ENCODE results near the gene MPZL1. TPM values are rescaled to one million over a fixed set of nuclear protein-coding genes. Genes with fewer than 3 reads are reported as not detected.

The MPZL1 gene
- total and polyA plus RNA-seq, 2 of the 13 experiments (the other 11 are each of a cell fraction or from before 2014, with no cell fraction given) = 38.0 to 68.7 TPM

DNA sequence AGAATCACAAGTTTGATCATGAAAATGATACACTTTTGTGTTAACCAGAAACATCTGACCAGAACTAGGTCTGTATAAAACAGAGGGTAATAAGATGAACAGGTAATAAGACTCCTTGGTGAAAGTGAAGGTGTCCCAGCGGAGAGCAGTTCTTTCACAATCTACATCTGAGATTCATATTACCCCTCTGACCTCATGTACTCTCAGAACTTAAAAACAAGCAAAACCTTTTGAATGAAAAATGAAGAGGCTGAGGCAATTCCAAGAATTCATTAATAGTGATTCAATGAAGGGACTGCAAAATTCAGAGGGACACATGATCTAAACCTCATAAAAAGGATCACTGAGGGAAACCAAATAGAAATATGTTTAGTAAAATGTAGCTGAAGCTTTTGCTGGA, 10.9 kb upstream of the MPZL1 start:
- Histone ChIP-seq H3K4me2 (ENCODE audit: low read depth, low read length) (no peak overlapping the region), H3K79me2 (ENCODE audit: insufficient read depth, low read length) (no peaks in the 10 kb centered on the region), H3K27me3 (ENCODE audit: control insufficient read depth in 1 of 2, insufficient read depth in 2 of 2, low read length in 2 of 2) (peaks cover 0 to 13% of the 10 kb centered on the region in 2 experiments; a peak in 2 of 5 replicates), H3K4me3 (replicated peaks in 1 of 3; ENCODE audit: insufficient read depth in 1 of 3, low read depth in 2 of 3, low read length in 3 of 3) (no peak overlapping the region), H4K20me1 (ENCODE audit: insufficient read depth, low read length) (no peaks in the 10 kb centered on the region), H3K4me1 (ENCODE audit: insufficient read depth, low read length) (peaks cover 19% of the 10 kb centered on the region), H3K27ac (ENCODE audit: extremely low read length, insufficient read depth, low read length) (no peak overlapping the region), H3K9me3 (ENCODE audit: low read length) (no peaks in the 10 kb centered on the region), H2AFZ (ENCODE audit: low read length) (no peak overlapping the region), H3K36me3 (replicated peaks in 1 of 2; ENCODE audit: control insufficient read depth in 1 of 2, insufficient read depth in 2 of 2, low read length in 2 of 2) (no peaks in the 10 kb centered on the region), H3K9ac (ENCODE audit: insufficient read depth, low read depth, low read length) (no peak overlapping the region)
- CTCF ChIA-PET (ENCODE audit: low intra/inter-chr PET ratio, low total read pairs) = no interaction called here
- in situ Hi-C loops (cut with HindIII; ENCODE audit: extremely low pct_ligation_motif_present, low pct_unique_long_range_greater_than_20kb) (loop anchor here (10.0 kb wide), 1 partner anchor 224 kb away; the partner anchor contains the start of genes DCAF6 and MPC2), intact Hi-C loops (cut with micrococcal nuclease; ENCODE audit: unreplicated experiment) (no loop called here)
- no peak for FAIRE-seq
- POLR2A ChIA-PET = no interaction called here
- ATAC-seq = no peak
- TF ChIP-seq ZNF567 (CRISPR knock-in tag; IDR thresholded peaks at IDR 0.05; ENCODE audit: borderline replicate concordance) = no peak
- TF ChIP-seq, protein P1, sequence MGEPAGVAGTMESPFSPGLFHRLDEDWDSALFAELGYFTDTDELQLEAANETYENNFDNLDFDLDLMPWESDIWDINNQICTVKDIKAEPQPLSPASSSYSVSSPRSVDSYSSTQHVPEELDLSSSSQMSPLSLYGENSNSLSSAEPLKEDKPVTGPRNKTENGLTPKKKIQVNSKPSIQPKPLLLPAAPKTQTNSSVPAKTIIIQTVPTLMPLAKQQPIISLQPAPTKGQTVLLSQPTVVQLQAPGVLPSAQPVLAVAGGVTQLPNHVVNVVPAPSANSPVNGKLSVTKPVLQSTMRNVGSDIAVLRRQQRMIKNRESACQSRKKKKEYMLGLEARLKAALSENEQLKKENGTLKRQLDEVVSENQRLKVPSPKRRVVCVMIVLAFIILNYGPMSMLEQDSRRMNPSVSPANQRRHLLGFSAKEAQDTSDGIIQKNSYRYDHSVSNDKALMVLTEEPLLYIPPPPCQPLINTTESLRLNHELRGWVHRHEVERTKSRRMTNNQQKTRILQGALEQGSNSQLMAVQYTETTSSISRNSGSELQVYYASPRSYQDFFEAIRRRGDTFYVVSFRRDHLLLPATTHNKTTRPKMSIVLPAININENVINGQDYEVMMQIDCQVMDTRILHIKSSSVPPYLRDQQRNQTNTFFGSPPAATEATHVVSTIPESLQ (CRISPR knock-in tag; conservative IDR thresholded peaks at IDR 0.05) = no peak
- TF ChIP-seq, protein P2, sequence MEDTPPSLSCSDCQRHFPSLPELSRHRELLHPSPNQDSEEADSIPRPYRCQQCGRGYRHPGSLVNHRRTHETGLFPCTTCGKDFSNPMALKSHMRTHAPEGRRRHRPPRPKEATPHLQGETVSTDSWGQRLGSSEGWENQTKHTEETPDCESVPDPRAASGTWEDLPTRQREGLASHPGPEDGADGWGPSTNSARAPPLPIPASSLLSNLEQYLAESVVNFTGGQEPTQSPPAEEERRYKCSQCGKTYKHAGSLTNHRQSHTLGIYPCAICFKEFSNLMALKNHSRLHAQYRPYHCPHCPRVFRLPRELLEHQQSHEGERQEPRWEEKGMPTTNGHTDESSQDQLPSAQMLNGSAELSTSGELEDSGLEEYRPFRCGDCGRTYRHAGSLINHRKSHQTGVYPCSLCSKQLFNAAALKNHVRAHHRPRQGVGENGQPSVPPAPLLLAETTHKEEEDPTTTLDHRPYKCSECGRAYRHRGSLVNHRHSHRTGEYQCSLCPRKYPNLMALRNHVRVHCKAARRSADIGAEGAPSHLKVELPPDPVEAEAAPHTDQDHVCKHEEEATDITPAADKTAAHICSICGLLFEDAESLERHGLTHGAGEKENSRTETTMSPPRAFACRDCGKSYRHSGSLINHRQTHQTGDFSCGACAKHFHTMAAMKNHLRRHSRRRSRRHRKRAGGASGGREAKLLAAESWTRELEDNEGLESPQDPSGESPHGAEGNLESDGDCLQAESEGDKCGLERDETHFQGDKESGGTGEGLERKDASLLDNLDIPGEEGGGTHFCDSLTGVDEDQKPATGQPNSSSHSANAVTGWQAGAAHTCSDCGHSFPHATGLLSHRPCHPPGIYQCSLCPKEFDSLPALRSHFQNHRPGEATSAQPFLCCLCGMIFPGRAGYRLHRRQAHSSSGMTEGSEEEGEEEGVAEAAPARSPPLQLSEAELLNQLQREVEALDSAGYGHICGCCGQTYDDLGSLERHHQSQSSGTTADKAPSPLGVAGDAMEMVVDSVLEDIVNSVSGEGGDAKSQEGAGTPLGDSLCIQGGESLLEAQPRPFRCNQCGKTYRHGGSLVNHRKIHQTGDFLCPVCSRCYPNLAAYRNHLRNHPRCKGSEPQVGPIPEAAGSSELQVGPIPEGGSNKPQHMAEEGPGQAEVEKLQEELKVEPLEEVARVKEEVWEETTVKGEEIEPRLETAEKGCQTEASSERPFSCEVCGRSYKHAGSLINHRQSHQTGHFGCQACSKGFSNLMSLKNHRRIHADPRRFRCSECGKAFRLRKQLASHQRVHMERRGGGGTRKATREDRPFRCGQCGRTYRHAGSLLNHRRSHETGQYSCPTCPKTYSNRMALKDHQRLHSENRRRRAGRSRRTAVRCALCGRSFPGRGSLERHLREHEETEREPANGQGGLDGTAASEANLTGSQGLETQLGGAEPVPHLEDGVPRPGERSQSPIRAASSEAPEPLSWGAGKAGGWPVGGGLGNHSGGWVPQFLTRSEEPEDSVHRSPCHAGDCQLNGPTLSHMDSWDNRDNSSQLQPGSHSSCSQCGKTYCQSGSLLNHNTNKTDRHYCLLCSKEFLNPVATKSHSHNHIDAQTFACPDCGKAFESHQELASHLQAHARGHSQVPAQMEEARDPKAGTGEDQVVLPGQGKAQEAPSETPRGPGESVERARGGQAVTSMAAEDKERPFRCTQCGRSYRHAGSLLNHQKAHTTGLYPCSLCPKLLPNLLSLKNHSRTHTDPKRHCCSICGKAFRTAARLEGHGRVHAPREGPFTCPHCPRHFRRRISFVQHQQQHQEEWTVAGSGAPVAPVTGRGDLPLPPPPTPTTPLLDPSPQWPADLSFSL (CRISPR knock-in tag; IDR thresholded peaks at IDR 0.05) = no peak
- DNase-seq (ENCODE audit: low spot score) = no peak
- no TSS peak for BruUV-seq (replicated peaks)
- 79% methylated on average over 1 of the region's 1 CpG for WGBS (ENCODE audit: low lambda C conversion rate)
